ENCODE measurements around the gene PSMA7.

The PSMA7 gene

GRCh38 chr20:62171245-62171644 is 28.1 kb upstream of the PSMA7 start:
- DNase-seq (ENCODE audit: low read depth in 3 of 3), result no peak

DNA sequence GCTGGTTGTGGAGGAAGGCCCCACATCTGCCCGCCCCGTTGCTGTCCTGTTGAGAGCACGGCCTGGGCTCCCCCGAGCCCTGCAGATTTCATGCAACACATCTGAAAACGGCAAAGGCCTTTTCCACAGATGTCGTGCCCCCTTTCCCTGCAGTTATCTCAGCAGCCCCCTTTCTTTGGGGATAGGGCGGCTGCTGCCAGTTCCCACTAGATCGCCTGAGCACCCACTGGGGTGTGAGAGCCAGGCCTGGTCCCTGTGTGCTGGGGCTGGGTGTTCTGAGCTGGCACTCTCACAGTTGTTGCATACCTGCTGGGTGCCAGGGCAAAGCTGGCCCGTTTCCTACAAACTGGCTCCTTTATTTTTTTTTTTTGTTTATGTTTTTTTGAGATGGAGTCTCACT is 27.3 kb upstream of the PSMA7 start:
- DNase-seq (ENCODE audit: low read depth in 3 of 3), result no peak

DNA sequence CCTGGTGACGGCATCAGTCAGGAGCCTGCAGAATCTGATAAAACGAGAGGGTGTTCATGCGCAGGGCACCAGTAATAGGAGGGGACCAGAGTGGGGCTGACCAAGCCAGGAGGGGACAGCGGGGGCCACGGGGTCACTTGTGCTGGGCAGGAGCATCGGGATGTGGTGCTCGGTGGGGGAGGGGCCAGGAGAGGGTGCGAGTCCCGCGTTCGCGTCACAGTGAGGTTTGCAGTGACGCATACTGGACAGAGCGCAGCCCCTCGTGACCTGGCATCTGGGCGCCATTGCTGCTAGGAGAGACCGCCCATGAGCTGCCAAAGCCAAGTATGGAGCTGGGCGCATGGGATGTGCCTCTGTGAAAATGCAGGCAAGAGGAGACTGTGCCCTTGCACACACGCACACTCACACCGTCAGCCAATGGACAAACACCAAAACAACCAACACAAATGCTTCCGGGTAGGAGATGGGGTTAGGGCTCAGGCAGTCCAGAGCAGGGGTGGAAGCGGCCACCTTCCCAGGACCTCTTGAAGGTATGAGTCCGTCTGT is 25.8 kb upstream of the PSMA7 start:
- DNase-seq (ENCODE audit: low read depth in 3 of 3), result no peak

DNA sequence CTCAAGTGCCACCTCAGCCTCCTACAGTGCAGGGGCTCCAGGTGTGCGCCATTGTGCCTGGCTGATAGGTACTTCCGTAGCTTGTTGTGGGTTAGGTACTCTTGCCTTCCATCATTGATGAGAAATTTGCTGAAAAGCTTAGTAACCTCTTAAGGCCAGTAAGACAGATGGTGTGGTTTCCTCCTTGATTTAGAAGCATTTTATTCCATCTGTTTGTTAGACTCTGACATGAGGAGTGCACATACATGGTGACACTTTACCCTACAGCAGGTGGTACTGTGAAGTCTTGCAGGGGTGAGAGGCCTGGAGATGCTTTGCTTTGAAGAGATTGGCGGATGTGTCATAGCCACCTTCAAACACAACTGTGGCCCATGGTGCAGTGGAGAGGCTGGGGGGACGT is 24.9 kb upstream of the PSMA7 start:
- DNase-seq (ENCODE audit: low read depth in 3 of 3), result no peak

GRCh38 chr20:62167474-62167873 is 24.3 kb upstream of the PSMA7 start:
- DNase-seq (ENCODE audit: low read depth in 3 of 3), result no peak

GRCh38 chr20:62165762-62166399 is 22.7 kb upstream of the PSMA7 start:
- DNase-seq (ENCODE audit: low read depth in 3 of 3), result no peak

DNA sequence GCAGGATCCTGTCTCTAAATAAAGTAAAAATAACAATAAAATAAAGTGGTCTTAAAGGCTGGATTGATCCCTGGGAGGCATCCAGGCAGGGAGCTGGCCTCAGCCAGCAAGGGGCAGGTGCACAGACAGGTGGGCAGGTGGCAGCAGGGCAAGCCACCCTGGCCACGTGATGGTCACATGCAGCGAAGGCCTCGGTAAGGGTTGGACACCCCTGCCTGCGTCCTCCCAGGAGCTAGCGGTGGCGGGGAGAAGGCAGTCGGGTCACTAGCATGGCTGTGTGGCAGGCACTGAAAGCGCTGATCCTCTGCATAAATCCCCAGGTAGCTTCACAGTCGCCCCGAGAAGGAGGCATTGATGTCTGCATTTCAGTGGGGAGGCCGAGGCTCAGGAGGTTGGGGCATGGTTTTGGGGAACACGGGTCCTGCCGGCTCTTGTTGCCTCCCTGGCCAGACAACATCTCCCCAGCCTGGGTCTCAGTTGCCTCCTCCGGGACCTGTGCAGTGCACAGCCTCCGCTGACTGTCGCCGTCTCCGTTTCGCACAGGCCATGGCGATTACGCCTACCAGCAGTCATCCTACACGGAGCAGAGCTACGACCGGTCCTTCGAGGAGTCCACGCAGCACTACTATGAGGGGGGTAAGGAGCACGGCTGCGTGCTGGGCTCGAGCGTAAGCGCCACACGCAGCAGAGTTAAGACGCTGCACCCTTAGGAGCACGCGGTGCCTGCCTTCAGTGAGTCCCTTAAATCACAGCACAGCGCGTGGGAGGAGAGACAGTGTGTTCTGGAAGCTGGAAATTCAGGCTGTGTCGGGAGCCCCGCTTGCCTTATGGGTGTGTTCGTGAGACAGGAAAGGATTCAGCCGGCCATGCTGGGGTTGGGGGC is 21.9 kb upstream of the PSMA7 start:
- no peak for DNase-seq (ENCODE audit: low read depth in 3 of 3)

GRCh38 chr20:62163986-62164762 is 21.0 kb upstream of the PSMA7 start:
- DNase-seq (ENCODE audit: low read depth in 3 of 3), result no peak

GRCh38 chr20:62163485-62163865 is 20.3 kb upstream of the PSMA7 start:
- DNase-seq (ENCODE audit: low read depth in 3 of 3), result no peak

DNA sequence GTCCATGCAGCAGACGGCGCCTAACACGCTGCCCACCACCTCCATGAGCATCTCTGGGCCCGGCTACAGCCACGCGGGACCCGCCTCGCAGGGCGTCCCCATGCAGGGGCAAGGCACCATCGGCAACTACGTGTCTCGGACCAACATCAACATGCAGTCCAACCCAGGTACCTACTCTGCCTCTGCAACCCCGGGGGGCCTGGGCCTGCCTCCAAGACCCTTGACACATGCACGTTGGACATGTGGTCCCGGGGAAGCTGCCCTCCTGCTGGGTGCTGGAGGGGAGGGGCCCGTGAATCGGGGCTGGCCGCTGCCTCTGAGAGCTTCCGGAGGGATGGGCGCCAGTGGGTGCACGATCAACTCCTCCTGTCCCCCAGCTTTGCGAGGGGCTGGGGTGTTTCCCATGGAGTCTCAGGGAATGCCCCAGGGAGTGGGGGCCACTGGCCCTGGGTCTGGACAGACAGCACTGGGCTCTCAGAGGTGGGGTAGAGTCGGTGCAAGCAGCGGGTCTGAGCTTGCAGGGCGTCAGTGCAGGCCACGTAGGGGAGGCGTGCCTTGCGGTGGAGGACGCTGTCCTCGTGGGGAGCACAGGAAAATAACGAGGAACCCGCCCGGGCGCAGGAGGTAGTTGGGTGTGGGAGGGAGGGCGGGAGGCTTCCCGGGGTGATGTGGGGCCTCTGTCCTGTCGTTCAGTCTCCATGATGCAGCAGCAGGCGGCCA is 19.7 kb upstream of the PSMA7 start:
- DNase-seq (ENCODE audit: low read depth in 3 of 3), result no peak

DNA sequence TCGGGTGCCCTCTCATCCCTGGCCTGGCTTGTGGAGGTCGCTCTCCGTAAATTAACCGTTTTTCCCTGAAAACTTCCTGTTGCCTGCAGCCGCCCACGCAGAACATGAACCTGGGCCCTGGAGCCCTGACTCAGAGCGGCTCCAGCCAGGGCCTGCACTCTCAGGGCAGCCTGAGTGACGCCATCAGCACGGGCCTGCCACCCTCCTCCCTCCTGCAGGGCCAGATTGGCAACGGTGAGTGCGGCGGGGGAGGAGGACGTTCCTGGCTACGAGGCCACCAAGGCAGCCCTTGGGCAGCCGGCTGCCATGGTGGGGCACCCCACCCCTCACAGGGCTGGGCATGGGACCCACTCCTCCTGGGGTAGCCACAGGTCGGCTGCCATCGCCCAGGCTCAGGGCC is 18.2 kb upstream of the PSMA7 start:
- DNase-seq (ENCODE audit: low read depth in 3 of 3), result no peak

GRCh38 chr20:62160876-62161275 is 17.7 kb upstream of the PSMA7 start:
- no peak for DNase-seq (ENCODE audit: low read depth in 3 of 3)

DNA sequence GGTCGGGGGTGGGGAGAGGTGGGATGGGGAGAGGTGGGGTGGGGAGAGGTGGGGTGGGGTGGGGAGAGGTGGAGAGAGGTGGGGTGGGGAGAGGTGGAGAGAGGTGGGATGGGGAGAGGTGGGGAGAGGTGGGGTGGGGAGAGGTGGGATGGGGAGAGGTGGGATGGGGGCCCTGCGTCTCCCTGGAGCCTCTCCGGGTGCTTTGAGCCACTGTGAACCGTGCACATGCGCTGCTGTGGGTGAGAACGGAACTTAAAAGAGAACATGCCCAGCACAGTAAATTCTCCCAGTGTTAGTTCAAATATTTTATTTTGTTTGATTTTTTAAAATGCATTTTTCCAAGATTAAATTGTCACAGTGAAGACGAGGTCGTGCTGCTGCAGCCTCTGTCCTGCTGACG is 17.1 kb upstream of the PSMA7 start:
- no peak for DNase-seq (ENCODE audit: low read depth in 3 of 3)

- DNase-seq (ENCODE audit: low read depth in 3 of 3), result peak in 1 of 3 donors; percentile 68
These were observed 16.6 kb upstream of the PSMA7 start for GRCh38 chr20:62159839-62160238.

- DNase-seq (ENCODE audit: low read depth in 3 of 3), result no peak
These were observed 15.9 kb upstream of the PSMA7 start for GRCh38 chr20:62159052-62159451.

DNA sequence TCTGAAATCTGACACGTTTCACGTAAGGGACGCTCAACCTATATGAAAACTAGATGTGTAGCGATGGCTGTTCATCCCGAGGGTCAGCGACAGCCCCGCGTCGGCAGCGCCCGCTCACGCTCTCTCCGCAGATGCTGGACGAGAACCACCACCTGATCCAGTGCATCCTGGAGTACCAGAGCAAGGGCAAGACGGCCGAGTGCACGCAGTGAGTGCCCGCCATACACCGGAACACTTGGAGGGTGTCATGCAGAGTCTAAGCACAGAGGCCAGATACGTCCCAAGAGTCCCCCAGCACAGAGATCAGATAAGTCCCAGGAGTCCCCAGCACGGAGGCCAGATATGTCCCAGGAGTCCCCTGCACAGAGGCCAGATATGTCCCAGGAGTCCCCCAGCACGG is 15.3 kb upstream of the PSMA7 start:
- no peak for DNase-seq (ENCODE audit: low read depth in 3 of 3)

DNA sequence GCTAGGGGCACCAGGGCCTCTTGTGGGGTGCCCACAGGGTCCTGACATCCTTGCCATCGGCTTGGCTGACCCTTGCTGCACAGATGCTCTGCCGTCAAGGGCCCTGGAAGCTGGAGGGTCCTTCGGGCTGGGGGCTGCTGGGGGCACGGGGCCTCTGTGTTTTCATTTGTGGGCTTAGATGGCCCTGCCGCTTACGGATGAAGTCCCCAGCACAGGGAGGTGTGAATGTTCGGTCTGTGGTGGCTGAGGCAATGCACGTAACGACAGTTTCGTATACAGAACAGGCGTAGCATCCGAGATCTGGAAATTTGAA is 14.8 kb upstream of the PSMA7 start:
- no peak for DNase-seq (ENCODE audit: low read depth in 3 of 3)

DNA sequence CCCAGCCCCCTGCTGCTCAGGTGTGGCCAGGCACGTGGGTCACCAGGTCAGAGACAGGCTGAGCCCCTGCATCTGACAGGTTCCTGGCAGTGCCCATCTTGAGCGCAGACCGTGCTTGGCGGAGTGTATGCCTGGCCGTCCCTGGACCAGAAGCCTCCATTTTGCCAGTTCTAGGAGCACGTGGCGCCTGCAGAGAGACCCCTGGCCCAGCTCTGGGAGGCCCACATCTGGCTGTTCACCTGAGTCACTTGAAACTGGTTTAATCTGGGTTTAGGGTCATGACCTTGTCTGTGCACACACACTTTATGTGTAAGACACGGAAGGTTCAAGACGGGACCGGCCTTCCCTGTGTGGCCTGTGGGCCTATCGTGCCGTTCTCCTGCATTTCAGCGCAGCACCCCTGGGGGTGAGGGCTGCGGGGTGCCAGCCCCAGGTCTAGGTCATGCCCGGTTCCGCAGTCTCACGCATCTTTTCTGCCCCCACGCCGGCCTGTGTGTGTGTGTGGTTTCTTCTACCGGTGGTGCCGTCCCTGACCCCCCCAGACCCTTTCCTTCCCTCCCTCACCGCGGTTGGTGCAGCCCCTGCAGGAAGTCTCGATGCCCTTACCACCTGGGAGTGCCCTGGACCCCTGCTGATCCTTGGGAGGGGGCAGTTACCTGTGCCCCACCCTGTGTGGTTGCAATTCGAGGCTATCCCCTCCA is 14.3 kb upstream of the PSMA7 start:
- no peak for DNase-seq (ENCODE audit: low read depth in 3 of 3)

- DNase-seq (ENCODE audit: low read depth in 3 of 3), result peak; percentile 52 to 73 (median 53)
These were observed 13.6 kb upstream of the PSMA7 start for GRCh38 chr20:62156592-62157386.

DNA sequence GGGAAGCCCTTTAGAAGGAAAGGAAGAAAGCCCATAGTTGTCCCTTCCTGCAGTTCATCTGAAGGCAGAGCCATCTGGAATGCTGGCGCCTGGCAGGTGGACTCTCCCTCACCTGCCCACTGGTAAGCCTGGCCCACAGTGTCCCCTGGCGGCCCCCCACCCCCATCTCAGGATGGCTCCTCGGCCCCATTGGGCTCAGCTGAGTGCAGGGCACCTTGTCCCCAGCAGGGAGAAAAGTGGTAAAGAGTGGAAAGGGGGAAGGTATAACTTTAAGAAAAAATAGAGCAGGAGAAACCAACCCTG is 13.0 kb upstream of the PSMA7 start:
- no peak for DNase-seq (ENCODE audit: low read depth in 3 of 3)
